ENCODE results near the gene ADAMTS4. TPM values are rescaled to one million over a fixed set of nuclear protein-coding genes. Genes with fewer than 3 reads are reported as not detected.

Gene ADAMTS4
- total RNA-seq, 1 donor from 2014 or later = 2.8 TPM

GRCh38 chr1:161197560-161198193 is 1.2 kb downstream of the ADAMTS4 start:
- Mint-ChIP-seq H3K27me3 (ENCODE audit: low read depth) (no peaks in the 10 kb centered on the region), H3K9me3 (ENCODE audit: low read depth) (no peaks in the 10 kb centered on the region), H3K4me3 (ENCODE audit: unreplicated experiment) (peak overlapping the region; percentile 65), H3K4me1 (ENCODE audit: low read depth) (peaks cover 45% of the 10 kb centered on the region), H3K27ac (ENCODE audit: unreplicated experiment) (no peak overlapping the region), H3K36me3 (ENCODE audit: low read depth) (no peaks in the 10 kb centered on the region)
- no peak for TF ChIP-seq CTCF (IDR thresholded peaks at IDR 0.05)
- no peak for DNase-seq (ENCODE audit: low spot score)

- TF ChIP-seq CTCF (IDR thresholded peaks at IDR 0.05) = no peak
- no peaks in the 10 kb centered on the region for H3K9me3 Mint-ChIP-seq (ENCODE audit: low read depth)
- no peaks in the 10 kb centered on the region for H3K36me3 Mint-ChIP-seq (ENCODE audit: low read depth)
- peak overlapping the region; percentile 65 for H3K27ac Mint-ChIP-seq (ENCODE audit: unreplicated experiment)
- peaks cover 44% of the 10 kb centered on the region for H3K4me1 Mint-ChIP-seq (ENCODE audit: low read depth)
- peak; percentile 72 for DNase-seq (ENCODE audit: low spot score)
- H3K27me3 Mint-ChIP-seq (ENCODE audit: low read depth) = no peaks in the 10 kb centered on the region
- H3K4me3 Mint-ChIP-seq (ENCODE audit: unreplicated experiment) = peak overlapping the region; percentile 65
Observed at GRCh38 chr1:161196521-161197451, 2.1 kb downstream of the ADAMTS4 start.

DNA sequence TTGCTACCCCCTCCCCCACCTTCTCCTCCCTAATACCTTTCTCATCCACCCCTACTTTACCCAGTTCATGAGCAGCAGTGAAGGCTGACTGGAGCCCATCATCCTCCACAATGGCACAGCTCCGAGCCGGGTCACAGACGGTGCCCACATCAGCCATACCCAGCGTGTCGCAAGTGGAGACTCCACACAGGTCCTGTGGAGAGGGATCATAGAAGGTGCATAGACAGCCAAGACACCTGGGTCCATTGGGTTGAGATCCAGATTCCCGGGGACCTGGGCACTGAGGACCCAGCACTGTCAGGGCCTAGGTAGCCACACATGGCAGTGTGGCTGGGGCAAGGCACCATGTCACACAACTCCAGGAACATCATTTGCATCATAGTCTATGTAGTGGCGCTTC is 2.7 kb downstream of the ADAMTS4 start:
- no peak for TF ChIP-seq CTCF (IDR thresholded peaks at IDR 0.05)
- H3K27ac Mint-ChIP-seq (ENCODE audit: unreplicated experiment) = no peak overlapping the region
- no peaks in the 10 kb centered on the region for H3K27me3 Mint-ChIP-seq (ENCODE audit: low read depth)
- H3K36me3 Mint-ChIP-seq (ENCODE audit: low read depth) = no peaks in the 10 kb centered on the region
- H3K4me3 Mint-ChIP-seq (ENCODE audit: unreplicated experiment) = no peak overlapping the region
- H3K4me1 Mint-ChIP-seq (ENCODE audit: low read depth) = peaks cover 37% of the 10 kb centered on the region
- H3K9me3 Mint-ChIP-seq (ENCODE audit: low read depth) = no peaks in the 10 kb centered on the region
- no peak for DNase-seq (ENCODE audit: low spot score)

GRCh38 chr1:161195171-161195570 is 3.7 kb downstream of the ADAMTS4 start:
- no peaks in the 10 kb centered on the region for H3K27me3 Mint-ChIP-seq (ENCODE audit: low read depth)
- H3K4me1 Mint-ChIP-seq (ENCODE audit: low read depth) = peaks cover 34% of the 10 kb centered on the region
- H3K27ac Mint-ChIP-seq (ENCODE audit: unreplicated experiment) = no peak overlapping the region
- peak; percentile 38 for DNase-seq (ENCODE audit: low spot score)
- no peaks in the 10 kb centered on the region for H3K9me3 Mint-ChIP-seq (ENCODE audit: low read depth)
- H3K4me3 Mint-ChIP-seq (ENCODE audit: unreplicated experiment) = no peak overlapping the region
- TF ChIP-seq CTCF (IDR thresholded peaks at IDR 0.05) = no peak
- H3K36me3 Mint-ChIP-seq (ENCODE audit: low read depth) = no peaks in the 10 kb centered on the region

GRCh38 chr1:161193561-161194235 is 5.2 kb downstream of the ADAMTS4 start:
- Mint-ChIP-seq H3K36me3 (ENCODE audit: low read depth) (no peaks in the 10 kb centered on the region), H3K4me3 (ENCODE audit: unreplicated experiment) (no peak overlapping the region), H3K9me3 (ENCODE audit: low read depth) (no peaks in the 10 kb centered on the region), H3K4me1 (ENCODE audit: low read depth) (peaks cover 26% of the 10 kb centered on the region), H3K27me3 (ENCODE audit: low read depth) (no peaks in the 10 kb centered on the region), H3K27ac (ENCODE audit: unreplicated experiment) (no peak overlapping the region)
- DNase-seq (ENCODE audit: low spot score) = peak; percentile 91
- no peak for TF ChIP-seq CTCF (IDR thresholded peaks at IDR 0.05)
